K562 (cell line): ENCODE data around the gene ZNF556. TPM values are rescaled to one million over a fixed set of nuclear protein-coding genes. Genes with fewer than 3 reads are reported as not detected.

Source experiments
- CBX5 ChIP-seq: IDR thresholded peaks from 2 replicates; pipeline ENCODE4 v1.6.1; 2014; ENCODE audit warnings: low read depth, borderline replicate concordance
- CEBPG ChIP-seq, 3 experiments: fragments of 200-800 bp in 1 of 3; sonication (Bioruptor generic) in 1 of 3; sonication (generic) in 1 of 3; formaldehyde crosslinking in 1 of 3; IDR thresholded peaks in 2 of 3; conservative IDR thresholded peaks in 1 of 3; 2 replicates each; pipeline versions ENCODE4 v1.6.1 to v1.8.0; 2016 to 2022; ENCODE audit warnings: missing compliant biosample characterization in 2 of 3, missing genetic modification characterization in 2 of 3, mild to moderate bottlenecking in 1 of 3, missing genetic modification reagents in 1 of 3
- DPF2 ChIP-seq: fragments of 450-650 bp; IDR thresholded peaks from 2 replicates; pipeline ENCODE4 v1.6.1; 2016
- E2F3 ChIP-seq: fragments of 250-450 bp; sonication (Bioruptor Pico); IDR thresholded peaks from 2 replicates; pipeline ENCODE4 v1.4.0; 2020; ENCODE audit warnings: mild to moderate bottlenecking
- GTF2F1 ChIP-seq: IDR thresholded peaks from 2 replicates; pipeline ENCODE4 v1.6.1; 2011; ENCODE audit warnings: low read depth, low read length, improper control_type of control experiment
- KAT2B ChIP-seq: IDR thresholded peaks from one replicate; pipeline ENCODE4 v1.6.1; 2012; ENCODE audit warnings: low read depth, mild to moderate bottlenecking, control low read depth, inconsistent platforms, low read length, moderate library complexity
- KLF1 ChIP-seq: fragments of 450-650 bp; IDR thresholded peaks from 2 replicates; pipeline ENCODE4 v1.6.1; 2016; ENCODE audit warnings: missing genetic modification characterization, missing compliant biosample characterization
- NBN ChIP-seq: fragments of 450-650 bp; IDR thresholded peaks from 2 replicates; pipeline ENCODE4 v1.6.1; 2016; ENCODE audit warnings: low read depth, mild to moderate bottlenecking
- PHF8 ChIP-seq: fragments of 200-600 bp; sonication (generic); IDR thresholded peaks from 2 replicates; pipeline ENCODE4 v1.6.1; 2012; ENCODE audit warnings: mixed run types, mild to moderate bottlenecking, inconsistent platforms, low read length, moderate library complexity, borderline replicate concordance
- PHTF2 ChIP-seq: fragments of 250-450 bp; sonication (Bioruptor Pico); IDR thresholded peaks from 2 replicates; pipeline ENCODE4 v1.5.0; 2021; ENCODE audit warnings: mild to moderate bottlenecking
- PTBP1 ChIP-seq: fragments of 200-400 bp; formaldehyde crosslinking; IDR thresholded peaks from 2 replicates; pipeline ENCODE4 v1.6.1; 2017; ENCODE audit warnings: low read depth, low read length
- RBBP5 ChIP-seq: fragments of 200-600 bp; sonication (generic); IDR thresholded peaks from 2 replicates; pipeline ENCODE4 v1.6.1; 2012; ENCODE audit warnings: borderline replicate concordance, mild to moderate bottlenecking, low read length, control low read depth, inconsistent platforms; ENCODE audit not compliant: insufficient read depth, poor library complexity, severe bottlenecking
- RNF2 ChIP-seq: sonication (generic); IDR thresholded peaks from 2 replicates; pipeline ENCODE4 v1.6.1; 2016
- RUNX1 ChIP-seq: sonication (generic); IDR thresholded peaks from 2 replicates; pipeline ENCODE4 v1.6.1; 2016; ENCODE audit warnings: antibody characterized with exemption, low read depth
- SMAD1 ChIP-seq: fragments of 150-350 bp; IDR thresholded peaks from 2 replicates; pipeline ENCODE4 v1.6.1; 2014; ENCODE audit warnings: low read length, low read depth; ENCODE audit not compliant: partially characterized antibody
- SNIP1 ChIP-seq: fragments of 450-650 bp; IDR thresholded peaks from 2 replicates; pipeline ENCODE4 v1.7.1; 2017; ENCODE audit warnings: low read depth, mild to moderate bottlenecking
- SRF ChIP-seq, 2 experiments: fragments of 250-450, 450-650 bp in 1 of 2; sonication (Bioruptor Pico) in 1 of 2; sonication (generic) in 1 of 2; formaldehyde crosslinking; IDR thresholded peaks; 2 replicates each; pipeline versions ENCODE4 v1.5.0 to v1.5.1; 2020 to 2022; ENCODE audit warnings: mild to moderate bottlenecking in 1 of 2, missing genetic modification reagents in 1 of 2
- TEAD2 ChIP-seq: fragments of 450-650 bp; IDR thresholded peaks from 2 replicates; pipeline ENCODE4 v1.6.1; 2016; ENCODE audit warnings: missing genetic modification characterization, control low read depth, missing compliant biosample characterization
- U2AF1 ChIP-seq: fragments of 200-400 bp; formaldehyde crosslinking; optimal IDR thresholded peaks from 2 replicates; pipeline ENCODE3; 2017; ENCODE audit warnings: mild to moderate bottlenecking, low read depth, low read length, moderate library complexity
- ZNF41 ChIP-seq: fragments of 250-450 bp; sonication (Bioruptor Pico); conservative IDR thresholded peaks from 2 replicates; pipeline ENCODE4 v1.4.0; 2020; ENCODE audit warnings: mild to moderate bottlenecking
- ZNF764 ChIP-seq: fragments of 250-450 bp; sonication (Bioruptor Pico); IDR thresholded peaks from 2 replicates; pipeline ENCODE4 v1.4.0; 2020; ENCODE audit warnings: low read depth, mild to moderate bottlenecking, moderate library complexity
- ZNF77 ChIP-seq: fragments of 250-450 bp; sonication (Bioruptor Pico); IDR thresholded peaks from 2 replicates; pipeline ENCODE4 v1.5.0; 2020
- polyA plus RNA-seq, 8 experiments: library from polyadenylated mRNA; depleted of rRNA in 4 of 8; stranded (reverse) in 5 of 8; unstranded in 3 of 8; fragments of >200 nt; fragmentation: Nextera tagmentation in 2 of 8; fragmentation: Illumina TruSeq in 1 of 8; extraction: Ambion mirVana in 2 of 8; extraction: Trizol in 1 of 8; gene quantifications; 2 replicates each; pipeline versions ENCODE4 v1.2.1 to v1.2.3, GENCODE V29; 2011 to 2014; ENCODE audit warnings: inconsistent platforms in 1 of 8, missing spikeins in 1 of 8
- total RNA-seq, 7 experiments: library from RNA; depleted of rRNA in 6 of 7; stranded (reverse); fragments of >200 nt in 6 of 7; fragmentation: Illumina TruSeq in 2 of 7; extraction: Trizol in 2 of 7; gene quantifications; 2 replicates each; pipeline versions ENCODE4 v1.2.1 to v1.2.3, GENCODE V29; 2011 to 2021; ENCODE audit warnings: low replicate concordance in 1 of 7
- TF ChIP-seq, protein P1 (sequence below), 2 experiments: fragments of 150-350 bp in 1 of 2; IDR thresholded peaks; 2 replicates each; pipeline ENCODE4 v1.6.1; 2012 to 2016; ENCODE audit warnings: low read depth in 2 of 2, low read length in 2 of 2, mild to moderate bottlenecking in 1 of 2, moderate library complexity in 1 of 2
- TF ChIP-seq, protein P2 (sequence below), 2 experiments: fragments of 450-650 bp in 1 of 2; sonication (generic) in 1 of 2; formaldehyde crosslinking in 1 of 2; IDR thresholded peaks in 1 of 2; conservative IDR thresholded peaks in 1 of 2; 2 replicates each; pipeline versions ENCODE4 v1.6.1 to v1.8.1; 2016 to 2023; ENCODE audit warnings: mild to moderate bottlenecking in 2 of 2, moderate library complexity in 2 of 2, inconsistent platforms in 1 of 2, missing genetic modification reagents in 1 of 2
- TF ChIP-seq, protein P3 (sequence below): fragments of 250-450 bp; sonication (Bioruptor Pico); IDR thresholded peaks from 2 replicates; pipeline ENCODE4 v1.8.0; 2021; ENCODE audit warnings: moderate library complexity, mild to moderate bottlenecking, inconsistent platforms

The ZNF556 gene
- total and polyA plus RNA-seq, 9 of the 15 experiments (the other 6 are each of a cell fraction or from before 2014, with no cell fraction given), result 0.01 to 0.36 (median 0.10) TPM; not detected in 1

DNA sequence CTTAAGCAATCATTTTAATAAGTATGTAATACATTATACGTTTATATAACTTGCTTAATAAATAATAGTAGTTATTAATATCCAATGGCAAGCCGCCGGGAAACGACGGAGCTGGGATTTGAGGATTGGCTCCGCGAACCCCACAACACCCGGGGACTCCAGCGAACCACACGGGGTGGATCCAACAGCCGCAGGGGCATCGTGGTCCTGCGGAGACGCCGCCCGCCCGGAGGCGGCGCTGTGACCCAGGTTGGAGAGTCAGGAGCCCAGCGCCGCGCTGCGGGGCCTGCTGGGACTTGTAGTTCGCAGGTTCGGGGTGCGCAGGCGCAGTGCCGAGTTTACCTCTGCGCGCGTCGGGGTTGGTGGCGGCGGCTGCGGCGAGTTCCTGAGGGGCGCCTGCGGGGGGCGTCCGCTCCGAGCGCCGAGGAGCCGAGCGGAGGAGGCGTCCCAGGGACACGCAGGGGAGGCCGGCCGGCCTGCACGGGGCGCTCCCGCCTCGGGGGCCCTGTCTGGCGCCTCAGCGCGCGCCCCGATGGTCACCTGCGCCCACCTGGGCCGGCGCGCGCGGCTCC is 47.5 kb upstream of the ZNF556 start, which contains the start of gene ZNF554 (continued):
- TF ChIP-seq ZNF77 (no peak), NBN (peak; percentile 27; the same call in 1 of the 2 replicates), U2AF1 (peak; percentile 76), PHF8 (peak; percentile 80; the same call in 1 of the 2 replicates), TEAD2 (no peak), E2F3 (CRISPR knock-in tag) (0 out of 2 replicates have a peak, but pooled peaks have one; percentile 9), RNF2 (0 out of 2 replicates have a peak, but pooled peaks have one; percentile 40), PTBP1 (no peak), PHTF2 (no peak), CBX5 (0 out of 2 replicates have a peak, but pooled peaks have one; percentile 29), RBBP5 (peak; percentile 54), CEBPG (CRISPR knock-in tag; IDR thresholded peaks at IDR 0.05) (no peak), CEBPG (tag; conservative IDR thresholded peaks at IDR 0.05 in 1 of 2, IDR thresholded peaks at IDR 0.05 in 1 of 2) (no peak), ZNF764 (no peak), SMAD1 (no peak), SNIP1 (peak; percentile 79), KLF1 (no peak), GTF2F1 (no peak), RUNX1 (no peak), DPF2 (peak; percentile 31; the same call in 1 of the 2 replicates), ZNF41 (CRISPR knock-in tag) (no peak), KAT2B (peak; percentile 57), SRF (CRISPR knock-in tag; IDR thresholded peaks at IDR 0.05) (peak in 1 of 2 experiments; percentile 79; a peak in 1 of 4 replicates)
- TF ChIP-seq, protein P1, sequence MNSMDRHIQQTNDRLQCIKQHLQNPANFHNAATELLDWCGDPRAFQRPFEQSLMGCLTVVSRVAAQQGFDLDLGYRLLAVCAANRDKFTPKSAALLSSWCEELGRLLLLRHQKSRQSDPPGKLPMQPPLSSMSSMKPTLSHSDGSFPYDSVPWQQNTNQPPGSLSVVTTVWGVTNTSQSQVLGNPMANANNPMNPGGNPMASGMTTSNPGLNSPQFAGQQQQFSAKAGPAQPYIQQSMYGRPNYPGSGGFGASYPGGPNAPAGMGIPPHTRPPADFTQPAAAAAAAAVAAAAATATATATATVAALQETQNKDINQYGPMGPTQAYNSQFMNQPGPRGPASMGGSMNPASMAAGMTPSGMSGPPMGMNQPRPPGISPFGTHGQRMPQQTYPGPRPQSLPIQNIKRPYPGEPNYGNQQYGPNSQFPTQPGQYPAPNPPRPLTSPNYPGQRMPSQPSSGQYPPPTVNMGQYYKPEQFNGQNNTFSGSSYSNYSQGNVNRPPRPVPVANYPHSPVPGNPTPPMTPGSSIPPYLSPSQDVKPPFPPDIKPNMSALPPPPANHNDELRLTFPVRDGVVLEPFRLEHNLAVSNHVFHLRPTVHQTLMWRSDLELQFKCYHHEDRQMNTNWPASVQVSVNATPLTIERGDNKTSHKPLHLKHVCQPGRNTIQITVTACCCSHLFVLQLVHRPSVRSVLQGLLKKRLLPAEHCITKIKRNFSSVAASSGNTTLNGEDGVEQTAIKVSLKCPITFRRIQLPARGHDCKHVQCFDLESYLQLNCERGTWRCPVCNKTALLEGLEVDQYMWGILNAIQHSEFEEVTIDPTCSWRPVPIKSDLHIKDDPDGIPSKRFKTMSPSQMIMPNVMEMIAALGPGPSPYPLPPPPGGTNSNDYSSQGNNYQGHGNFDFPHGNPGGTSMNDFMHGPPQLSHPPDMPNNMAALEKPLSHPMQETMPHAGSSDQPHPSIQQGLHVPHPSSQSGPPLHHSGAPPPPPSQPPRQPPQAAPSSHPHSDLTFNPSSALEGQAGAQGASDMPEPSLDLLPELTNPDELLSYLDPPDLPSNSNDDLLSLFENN (IDR thresholded peaks at IDR 0.05; ENCODE audit: low read depth in 2 of 2, low read length in 2 of 2), result peak in 1 of 2 experiments; percentile 52; a peak in 1 of 4 replicates
- TF ChIP-seq, protein P2, sequence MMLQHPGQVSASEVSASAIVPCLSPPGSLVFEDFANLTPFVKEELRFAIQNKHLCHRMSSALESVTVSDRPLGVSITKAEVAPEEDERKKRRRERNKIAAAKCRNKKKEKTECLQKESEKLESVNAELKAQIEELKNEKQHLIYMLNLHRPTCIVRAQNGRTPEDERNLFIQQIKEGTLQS (IDR thresholded peaks at IDR 0.05), result no peak
- TF ChIP-seq, protein P2 (CRISPR knock-in tag; conservative IDR thresholded peaks at IDR 0.05), result peak; percentile 81; the same call in 1 of the 2 replicates
- TF ChIP-seq, protein P3, sequence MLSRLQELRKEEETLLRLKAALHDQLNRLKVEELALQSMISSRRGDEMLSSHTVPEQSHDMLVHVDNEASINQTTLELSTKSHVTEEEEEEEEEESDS (CRISPR knock-in tag), result no peak
